Erythroblast (primary cell): ENCODE data around the gene PROSER3.

Experiments
- GATA1 ChIP-seq: IDR thresholded peaks from 2 replicates; pipeline ENCODE4 v1.6.1; 2011; ENCODE audit warnings: low read depth, mild to moderate bottlenecking, control low read depth, low read length, moderate library complexity
- POLR2A ChIP-seq: IDR thresholded peaks from 2 replicates; pipeline ENCODE4 v1.6.1; 2011; ENCODE audit warnings: mild to moderate bottlenecking, low read length

DNA sequence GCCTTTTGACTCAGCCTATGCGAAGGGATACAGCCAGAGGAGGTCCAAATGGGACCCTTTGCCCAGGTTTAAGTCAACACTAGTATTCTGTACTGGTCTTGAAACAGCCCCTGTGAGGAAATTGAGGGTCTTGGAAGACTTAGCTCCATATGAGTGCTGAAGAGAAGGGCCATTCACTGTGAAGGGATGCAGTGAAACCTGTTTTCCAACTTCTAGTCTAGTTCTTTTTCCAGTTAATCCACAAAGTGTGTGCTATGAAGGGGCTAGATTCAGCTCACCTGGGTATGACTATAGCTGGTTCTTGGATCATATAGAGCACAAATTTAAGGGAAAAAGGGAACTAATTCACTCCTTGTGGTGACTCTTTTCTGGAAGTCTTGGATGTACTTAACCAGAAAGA, 49.6 kb upstream of the PROSER3 start:
- TF ChIP-seq POLR2A = no peak
- TF ChIP-seq GATA1 = no peak
